ENCODE results near the gene DUSP9.

Gene DUSP9

DNA sequence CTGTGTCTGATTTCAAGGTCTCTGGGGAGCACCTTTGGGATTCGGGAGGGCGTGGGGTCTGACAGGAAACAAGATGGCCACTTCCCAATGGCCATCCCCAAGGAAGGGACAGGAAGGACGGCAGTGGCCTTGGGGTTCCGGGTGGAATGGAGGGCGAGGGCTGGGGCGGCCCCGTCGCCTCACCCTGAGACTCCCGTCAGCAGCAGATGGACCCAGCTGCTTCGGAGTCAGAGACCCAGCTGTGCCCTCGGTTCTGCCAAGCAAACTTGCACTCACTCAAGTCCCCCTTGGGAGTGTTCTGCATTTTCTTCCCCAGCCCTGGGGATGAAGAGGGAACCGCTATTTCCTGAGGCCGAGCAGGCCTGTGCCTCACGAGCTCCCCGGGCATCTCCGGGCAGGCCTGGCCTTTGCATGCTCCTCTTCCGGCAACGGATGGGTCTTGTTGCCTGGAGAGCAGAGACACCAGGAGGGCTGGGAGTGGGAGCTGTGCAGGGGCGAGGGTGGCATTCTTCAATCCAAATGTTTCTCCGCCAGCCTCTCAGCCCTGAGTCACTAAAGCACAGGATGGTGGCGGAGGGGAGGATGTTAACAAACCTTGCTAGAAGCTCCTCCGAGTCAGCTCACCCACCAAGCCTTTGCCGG, 6.8 kb upstream of the DUSP9 start:
- Histone ChIP-seq H3K4me3 (ENCODE audit: low read length) (no peak overlapping the region), H3K4me1 (ENCODE audit: control insufficient read depth, insufficient read depth, low read length) (no peaks in the 10 kb centered on the region), H3K27me3 (ENCODE audit: control insufficient read depth, insufficient read depth, low read length) (peaks cover 34% of the 10 kb centered on the region), H3K9ac (ENCODE audit: low read length) (no peak overlapping the region), H3K36me3 (ENCODE audit: control insufficient read depth, insufficient read depth, low read length) (no peaks in the 10 kb centered on the region), H3K9me3 (ENCODE audit: control insufficient read depth, low read length) (no peaks in the 10 kb centered on the region)

DNA sequence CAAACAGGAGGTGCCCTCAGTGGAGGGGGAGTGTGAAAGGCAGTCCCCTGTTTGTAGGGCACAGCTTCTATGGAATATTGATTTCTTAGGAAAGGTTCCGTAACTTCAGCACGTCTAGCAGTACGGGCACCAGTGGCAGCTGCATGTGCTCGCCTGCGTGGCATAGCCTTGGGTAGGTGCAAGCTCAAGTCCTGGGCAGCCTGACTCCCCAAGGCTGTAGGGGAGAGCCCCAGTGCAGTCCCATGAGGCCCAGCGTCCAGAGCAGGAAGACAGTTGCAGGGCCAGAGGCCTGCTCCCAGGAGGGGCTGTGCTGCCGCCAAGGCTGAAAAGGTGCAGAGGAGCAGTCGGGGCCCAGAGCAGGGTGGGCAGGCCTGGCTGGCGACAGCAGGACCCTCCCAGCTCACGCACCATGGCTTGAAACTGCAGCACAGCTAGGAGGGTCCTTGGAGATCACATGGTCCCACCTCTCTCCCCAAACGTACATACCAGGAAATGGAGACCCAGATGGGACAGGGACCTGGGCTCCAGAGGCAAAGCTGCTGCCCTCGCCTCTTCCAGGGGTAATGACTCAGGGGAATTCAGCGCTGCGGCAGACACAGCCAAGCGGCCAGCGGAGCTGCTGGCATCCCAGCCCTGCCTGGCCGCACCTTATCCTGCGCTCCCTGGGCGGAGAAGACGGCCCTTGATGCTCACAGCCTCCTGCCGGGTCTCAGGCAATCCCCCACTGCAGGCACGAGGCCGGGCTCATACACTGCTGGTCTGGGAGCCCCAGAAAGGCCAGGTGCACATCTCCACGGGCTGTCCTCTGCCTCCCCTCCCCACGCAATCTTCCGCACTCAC, 6.0 kb upstream of the DUSP9 start:
- no peaks in the 10 kb centered on the region for H3K9me3 ChIP-seq (ENCODE audit: control insufficient read depth, low read length)
- no peaks in the 10 kb centered on the region for H3K4me1 ChIP-seq (ENCODE audit: control insufficient read depth, insufficient read depth, low read length)
- H3K36me3 ChIP-seq (ENCODE audit: control insufficient read depth, insufficient read depth, low read length) = no peaks in the 10 kb centered on the region
- H3K27me3 ChIP-seq (ENCODE audit: control insufficient read depth, insufficient read depth, low read length) = peaks cover 37% of the 10 kb centered on the region
- H3K9ac ChIP-seq (ENCODE audit: low read length) = no peak overlapping the region
- no peak overlapping the region for H3K4me3 ChIP-seq (ENCODE audit: low read length)

DNA sequence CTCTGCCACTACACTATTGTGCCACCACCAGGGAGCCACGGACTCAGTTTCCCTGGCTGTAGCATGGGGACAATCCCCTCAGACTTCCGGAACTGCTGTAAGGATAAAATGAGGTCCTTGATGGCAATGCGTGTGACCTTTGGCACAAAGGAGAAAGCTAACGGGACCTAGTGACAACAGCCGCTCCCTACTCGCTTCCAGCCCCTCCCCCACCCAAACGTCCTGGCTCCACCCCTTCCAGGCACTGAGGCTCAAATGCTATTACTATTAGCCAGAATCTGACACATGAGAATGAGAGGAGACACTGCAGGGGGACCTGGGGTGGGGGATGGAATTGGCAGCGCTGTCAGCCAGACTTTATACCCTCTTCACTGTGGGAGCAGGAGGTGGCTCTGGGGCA, 5.4 kb upstream of the DUSP9 start:
- no peak overlapping the region for H3K9ac ChIP-seq (ENCODE audit: low read length)
- no peaks in the 10 kb centered on the region for H3K36me3 ChIP-seq (ENCODE audit: control insufficient read depth, insufficient read depth, low read length)
- H3K9me3 ChIP-seq (ENCODE audit: control insufficient read depth, low read length) = no peaks in the 10 kb centered on the region
- H3K4me3 ChIP-seq (ENCODE audit: low read length) = no peak overlapping the region
- no peaks in the 10 kb centered on the region for H3K4me1 ChIP-seq (ENCODE audit: control insufficient read depth, insufficient read depth, low read length)
- H3K27me3 ChIP-seq (ENCODE audit: control insufficient read depth, insufficient read depth, low read length) = peaks cover 44% of the 10 kb centered on the region

DNA sequence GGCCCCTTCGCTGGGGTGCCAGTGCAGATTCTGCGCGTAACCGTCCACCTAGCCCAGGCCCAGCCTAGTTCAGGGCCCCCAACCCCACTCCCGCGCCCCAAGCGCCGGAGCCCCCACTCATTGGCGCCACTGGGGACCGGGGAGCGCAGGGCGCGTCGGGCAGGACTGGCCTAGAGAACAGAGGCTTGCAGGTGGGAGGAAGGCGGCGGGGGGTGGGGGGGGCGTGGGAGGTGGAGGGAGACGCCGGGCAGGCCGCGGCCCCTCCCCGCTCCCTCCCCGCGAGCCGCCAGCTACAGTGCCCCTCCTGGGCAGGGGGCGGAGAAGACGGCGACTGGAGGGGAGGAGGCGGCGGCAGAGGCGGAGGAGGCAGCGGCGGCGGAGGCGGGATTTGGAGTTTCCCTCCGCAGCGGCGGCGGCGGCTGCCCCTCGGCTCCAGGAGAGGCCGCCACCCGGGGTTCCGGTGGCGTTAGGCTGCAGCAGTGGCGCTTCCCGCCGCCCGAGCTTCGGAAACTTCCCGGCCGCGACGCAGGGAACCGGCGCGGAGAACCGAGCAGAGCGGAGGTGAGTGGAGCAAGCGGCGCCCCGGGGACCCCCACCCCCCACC, 4.8 kb upstream of the DUSP9 start:
- Histone ChIP-seq H3K9me3 (ENCODE audit: control insufficient read depth, low read length) (no peaks in the 10 kb centered on the region), H3K9ac (ENCODE audit: low read length) (no peak overlapping the region), H3K27me3 (ENCODE audit: control insufficient read depth, insufficient read depth, low read length) (peaks cover 47% of the 10 kb centered on the region), H3K4me3 (ENCODE audit: low read length) (no peak overlapping the region), H3K4me1 (ENCODE audit: control insufficient read depth, insufficient read depth, low read length) (no peaks in the 10 kb centered on the region), H3K36me3 (ENCODE audit: control insufficient read depth, insufficient read depth, low read length) (no peaks in the 10 kb centered on the region)

DNA sequence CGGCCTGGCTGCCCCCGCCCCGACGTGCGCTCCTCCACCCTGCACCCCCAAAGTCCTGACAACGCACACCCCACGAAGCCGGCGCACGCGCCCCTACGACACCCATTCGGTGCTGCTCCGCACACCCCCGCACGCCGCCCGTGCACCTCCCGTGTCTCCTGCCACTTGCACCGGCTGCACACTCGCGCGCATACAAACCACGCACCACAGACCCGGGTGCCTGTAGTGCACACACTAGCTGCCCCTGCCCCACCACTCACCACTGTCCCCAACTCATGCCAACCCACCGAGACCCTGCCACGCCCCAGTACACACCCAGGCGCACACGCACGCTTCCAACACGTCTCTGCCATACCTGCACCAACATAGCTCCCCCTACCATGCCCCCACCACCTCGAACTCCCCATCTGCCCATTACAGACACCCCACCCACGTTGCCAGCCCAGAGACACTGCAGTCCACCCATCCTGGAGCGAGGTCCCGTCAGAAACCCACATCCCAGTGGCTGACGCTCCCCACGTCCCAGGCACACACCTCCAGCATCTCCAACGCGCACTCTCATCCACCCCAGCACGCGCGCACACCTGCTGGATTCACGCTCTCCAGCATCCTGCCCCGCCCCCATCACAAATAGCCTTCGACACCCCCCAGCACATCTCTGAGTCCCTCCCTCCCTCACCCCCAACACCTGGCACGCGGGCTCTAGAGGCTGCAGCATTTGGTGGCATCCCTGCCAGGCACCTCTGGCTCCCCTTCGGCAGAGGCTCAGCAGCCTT, 4.2 kb upstream of the DUSP9 start:
- no peaks in the 10 kb centered on the region for H3K4me1 ChIP-seq (ENCODE audit: control insufficient read depth, insufficient read depth, low read length)
- H3K9me3 ChIP-seq (ENCODE audit: control insufficient read depth, low read length) = no peaks in the 10 kb centered on the region
- H3K27me3 ChIP-seq (ENCODE audit: control insufficient read depth, insufficient read depth, low read length) = peaks cover 54% of the 10 kb centered on the region
- H3K36me3 ChIP-seq (ENCODE audit: control insufficient read depth, insufficient read depth, low read length) = no peaks in the 10 kb centered on the region
- H3K9ac ChIP-seq (ENCODE audit: low read length) = no peak overlapping the region
- H3K4me3 ChIP-seq (ENCODE audit: low read length) = no peak overlapping the region

DNA sequence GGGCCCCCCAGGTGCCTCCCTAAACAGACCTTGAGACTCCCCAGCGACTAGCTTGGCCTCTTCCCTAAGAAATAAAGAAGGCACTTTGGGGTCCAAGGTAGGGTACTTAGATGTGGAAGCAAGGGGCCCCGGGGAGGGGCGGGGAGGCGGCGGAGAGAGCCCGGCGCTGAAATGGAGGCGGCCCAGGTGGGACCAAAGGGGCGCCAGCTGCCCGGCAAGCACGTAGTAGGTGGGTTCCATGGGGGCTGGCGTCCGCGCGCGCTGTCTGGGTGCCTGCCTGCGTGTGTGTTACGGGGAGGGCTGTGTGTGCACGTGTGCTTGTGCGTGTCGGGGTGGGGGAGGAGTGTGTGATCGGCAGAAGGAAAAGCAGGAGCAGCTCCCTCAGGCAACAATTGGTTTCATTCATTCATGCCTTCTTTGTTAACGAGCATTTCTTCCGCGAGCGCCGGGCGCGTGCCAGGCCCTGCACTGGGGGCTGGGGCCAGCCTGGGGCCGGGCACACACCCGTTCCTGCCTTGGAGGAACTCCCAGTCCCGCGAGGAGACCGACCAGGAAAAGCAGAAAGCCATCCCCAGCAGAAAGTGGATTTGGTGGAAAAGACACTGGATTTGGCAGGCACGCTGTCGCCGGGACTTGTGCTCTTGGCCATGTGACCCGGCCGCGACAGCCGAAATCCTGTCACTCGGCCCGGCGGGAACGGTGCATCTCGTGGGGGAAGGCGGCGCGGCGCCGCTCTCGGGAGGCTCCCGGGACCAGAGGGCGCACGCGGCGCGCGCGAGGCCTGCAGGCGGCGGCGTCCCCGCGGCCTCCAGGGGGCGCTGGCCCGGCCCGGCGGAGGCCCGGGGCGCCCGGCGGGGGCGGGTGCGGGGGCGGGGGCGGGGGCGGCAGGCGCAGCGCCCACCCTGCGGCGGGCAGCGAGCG, 3.3 kb upstream of the DUSP9 start:
- no peaks in the 10 kb centered on the region for H3K4me1 ChIP-seq (ENCODE audit: control insufficient read depth, insufficient read depth, low read length)
- H3K36me3 ChIP-seq (ENCODE audit: control insufficient read depth, insufficient read depth, low read length) = no peaks in the 10 kb centered on the region
- H3K27me3 ChIP-seq (ENCODE audit: control insufficient read depth, insufficient read depth, low read length) = peaks cover 62% of the 10 kb centered on the region
- H3K4me3 ChIP-seq (ENCODE audit: low read length) = no peak overlapping the region
- H3K9me3 ChIP-seq (ENCODE audit: control insufficient read depth, low read length) = no peaks in the 10 kb centered on the region
- H3K9ac ChIP-seq (ENCODE audit: low read length) = no peak overlapping the region

DNA sequence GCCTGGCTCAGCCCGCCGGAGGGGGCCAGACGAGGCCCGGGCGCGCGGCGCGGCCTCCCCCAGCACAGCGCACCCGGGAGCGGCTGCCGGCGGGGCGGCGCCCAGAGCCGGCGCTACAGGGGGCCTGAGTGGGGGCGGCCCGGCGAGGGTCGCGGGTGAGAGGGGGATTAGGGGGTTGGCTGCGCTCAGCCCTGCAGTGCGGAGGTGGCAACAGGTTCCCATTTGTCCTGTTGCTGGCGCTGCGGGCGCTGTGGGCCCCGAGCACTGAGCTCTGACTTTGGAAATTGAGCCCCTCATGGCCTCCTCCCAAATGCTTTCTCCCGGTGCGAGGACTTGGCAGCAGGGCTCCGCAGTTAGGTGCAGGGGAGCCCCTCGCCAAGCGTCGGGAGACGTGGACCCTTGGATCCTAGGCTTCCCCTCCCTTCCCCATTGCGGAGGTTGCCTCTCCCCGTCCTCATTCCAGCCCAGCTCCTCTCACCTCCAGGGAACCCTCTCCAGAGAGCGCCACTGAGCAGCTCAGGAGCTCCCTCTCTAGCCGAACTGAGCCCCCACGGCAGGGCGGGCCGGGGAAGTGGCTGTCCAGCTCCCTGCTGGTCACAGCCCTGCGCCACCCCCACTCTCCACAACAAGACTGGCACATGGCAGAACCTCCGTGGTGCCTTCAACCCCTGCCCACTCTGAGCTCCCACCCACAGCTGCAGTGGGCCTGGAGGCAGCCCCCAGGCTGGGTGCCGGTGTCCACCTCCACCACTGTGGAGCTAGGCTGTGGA, 2.5 kb upstream of the DUSP9 start:
- Histone ChIP-seq H3K4me3 (ENCODE audit: low read length) (no peak overlapping the region), H3K27me3 (ENCODE audit: control insufficient read depth, insufficient read depth, low read length) (peaks cover 70% of the 10 kb centered on the region), H3K36me3 (ENCODE audit: control insufficient read depth, insufficient read depth, low read length) (no peaks in the 10 kb centered on the region), H3K4me1 (ENCODE audit: control insufficient read depth, insufficient read depth, low read length) (no peaks in the 10 kb centered on the region), H3K9me3 (ENCODE audit: control insufficient read depth, low read length) (no peaks in the 10 kb centered on the region), H3K9ac (ENCODE audit: low read length) (no peak overlapping the region)

DNA sequence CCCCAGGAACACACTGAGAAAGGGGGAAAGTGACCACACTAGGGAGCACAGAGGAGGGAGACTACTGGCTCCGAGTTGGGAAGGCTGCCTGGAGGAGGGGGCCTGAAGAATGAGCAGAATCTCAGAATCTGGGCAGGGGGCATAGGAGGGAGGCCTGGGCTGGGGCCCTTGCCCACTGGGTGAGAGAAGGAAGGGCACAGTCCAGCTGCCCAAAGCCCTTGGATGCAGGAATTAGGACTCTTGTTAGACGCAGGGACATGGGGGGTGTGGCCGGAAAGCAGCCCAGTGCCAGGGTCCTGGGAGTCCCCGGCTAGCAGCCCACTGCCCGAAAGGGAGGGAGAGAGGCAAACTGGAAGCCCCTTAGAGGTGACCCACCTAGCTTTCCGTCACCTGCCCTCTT, 1.9 kb upstream of the DUSP9 start:
- no peaks in the 10 kb centered on the region for H3K36me3 ChIP-seq (ENCODE audit: control insufficient read depth, insufficient read depth, low read length)
- peaks cover 70% of the 10 kb centered on the region for H3K27me3 ChIP-seq (ENCODE audit: control insufficient read depth, insufficient read depth, low read length)
- no peaks in the 10 kb centered on the region for H3K9me3 ChIP-seq (ENCODE audit: control insufficient read depth, low read length)
- H3K4me1 ChIP-seq (ENCODE audit: control insufficient read depth, insufficient read depth, low read length) = no peaks in the 10 kb centered on the region
- H3K9ac ChIP-seq (ENCODE audit: low read length) = no peak overlapping the region
- H3K4me3 ChIP-seq (ENCODE audit: low read length) = no peak overlapping the region

DNA sequence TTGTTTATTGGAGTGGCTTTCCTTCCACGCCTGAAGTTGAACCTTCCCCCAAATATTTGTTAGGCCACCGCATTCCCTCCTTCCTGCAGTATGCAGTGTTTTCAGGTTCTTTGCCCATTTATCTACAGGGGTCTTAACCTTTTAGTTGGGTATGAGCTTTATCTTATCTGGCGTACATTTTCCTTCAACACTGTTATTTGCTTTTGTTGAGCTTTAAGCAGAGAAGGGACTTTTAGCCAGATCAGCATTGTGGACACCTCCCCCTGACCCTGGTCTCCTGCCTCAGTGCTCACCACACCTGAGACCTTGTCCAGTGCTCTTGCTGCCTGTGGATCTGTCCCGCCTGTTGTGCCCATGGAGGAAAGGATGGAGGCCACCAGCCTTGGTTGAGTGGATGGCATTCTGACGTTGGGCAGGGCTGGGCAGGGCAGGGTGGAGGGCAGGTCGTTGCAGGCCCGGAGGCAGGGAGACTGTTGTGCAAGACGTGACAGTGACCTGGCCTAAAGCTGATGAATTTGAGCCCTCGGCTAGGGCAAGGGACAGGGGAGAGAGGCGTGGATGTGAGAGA, 998 bp upstream of the DUSP9 start:
- Histone ChIP-seq H3K4me1 (ENCODE audit: control insufficient read depth, insufficient read depth, low read length) (no peaks in the 10 kb centered on the region), H3K9me3 (ENCODE audit: control insufficient read depth, low read length) (no peaks in the 10 kb centered on the region), H3K4me3 (ENCODE audit: low read length) (no peak overlapping the region), H3K36me3 (ENCODE audit: control insufficient read depth, insufficient read depth, low read length) (no peaks in the 10 kb centered on the region), H3K27me3 (ENCODE audit: control insufficient read depth, insufficient read depth, low read length) (peaks cover 70% of the 10 kb centered on the region), H3K9ac (ENCODE audit: low read length) (no peak overlapping the region)

DNA sequence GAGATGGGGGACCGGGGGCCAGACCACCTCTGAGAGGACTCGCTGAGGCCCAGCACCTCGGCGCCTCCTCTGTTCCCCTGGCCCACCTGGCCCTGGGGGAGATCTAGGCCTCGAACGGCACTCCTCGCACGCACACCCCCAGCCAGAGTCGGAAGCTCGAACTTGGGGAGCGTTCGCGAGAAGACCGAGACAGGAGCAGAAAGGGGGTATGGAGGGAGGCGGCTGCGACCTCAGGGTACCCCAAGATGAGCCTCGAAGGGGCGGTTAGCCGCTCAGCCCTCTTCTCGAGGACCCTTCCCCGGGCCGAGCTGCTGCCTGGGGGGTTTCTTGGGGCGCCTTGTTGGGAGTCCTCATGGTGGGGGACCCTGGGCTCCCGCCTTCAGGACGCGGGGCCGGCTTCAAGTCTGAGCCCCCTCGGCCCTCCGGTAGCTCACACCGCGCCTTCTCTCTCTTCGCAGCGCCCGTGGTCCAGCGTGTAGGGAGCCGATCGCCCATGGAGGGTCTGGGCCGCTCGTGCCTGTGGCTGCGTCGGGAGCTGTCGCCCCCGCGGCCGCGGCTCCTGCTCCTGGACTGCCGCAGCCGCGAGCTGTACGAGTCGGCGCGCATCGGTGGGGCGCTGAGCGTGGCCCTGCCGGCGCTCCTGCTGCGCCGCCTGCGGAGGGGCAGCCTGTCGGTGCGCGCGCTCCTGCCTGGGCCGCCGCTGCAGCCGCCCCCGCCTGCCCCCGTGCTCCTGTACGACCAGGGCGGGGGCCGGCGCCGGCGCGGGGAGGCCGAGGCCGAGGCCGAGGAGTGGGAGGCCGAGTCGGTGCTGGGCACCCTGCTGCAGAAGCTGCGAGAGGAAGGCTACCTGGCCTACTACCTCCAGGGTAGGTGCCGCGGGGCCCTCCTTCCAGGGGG, 706 bp downstream of the DUSP9 start:
- H3K9me3 ChIP-seq (ENCODE audit: control insufficient read depth, low read length) = no peaks in the 10 kb centered on the region
- no peak overlapping the region for H3K9ac ChIP-seq (ENCODE audit: low read length)
- H3K4me3 ChIP-seq (ENCODE audit: low read length) = no peak overlapping the region
- H3K27me3 ChIP-seq (ENCODE audit: control insufficient read depth, insufficient read depth, low read length) = peaks cover 60% of the 10 kb centered on the region
- no peaks in the 10 kb centered on the region for H3K4me1 ChIP-seq (ENCODE audit: control insufficient read depth, insufficient read depth, low read length)
- no peaks in the 10 kb centered on the region for H3K36me3 ChIP-seq (ENCODE audit: control insufficient read depth, insufficient read depth, low read length)
